Measurements from ENCODE around the gene ENTR1. TPM values are rescaled to one million over a fixed set of nuclear protein-coding genes. Genes with fewer than 3 reads are reported as not detected.

ENTR1 gene
- total and polyA plus RNA-seq, 2 experiments from 2014 or later: 25.6 to 30.2 TPM

DNA sequence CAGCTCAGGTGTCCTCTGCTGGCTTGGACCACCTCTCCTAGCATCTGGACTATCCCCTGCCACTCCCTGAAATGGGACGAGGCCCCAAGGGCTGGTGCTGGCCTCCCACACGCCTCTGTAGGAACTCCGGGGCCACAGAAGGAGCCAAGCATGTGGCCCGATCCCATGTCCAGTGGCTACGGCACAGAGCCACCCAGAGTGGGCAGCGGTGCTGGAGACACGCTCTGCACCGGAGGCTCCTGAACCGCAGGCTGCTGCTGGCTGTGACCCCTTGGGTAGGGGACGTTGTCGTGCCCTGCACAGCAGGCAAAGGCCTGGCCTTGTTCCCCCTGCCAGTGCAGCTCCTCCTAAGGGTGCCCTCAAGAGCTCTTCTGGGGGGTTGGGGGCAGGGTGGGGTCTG, 30.5 kb downstream of the ENTR1 start:
- no peak for DNase-seq (ENCODE audit: low read depth in 1 of 2, low spot score in 1 of 2)
- H3K9me3 ChIP-seq (ENCODE audit: low read depth): no peaks in the 10 kb centered on the region
- no peak overlapping the region for H3K4me3 ChIP-seq
- H3K36me3 ChIP-seq: peaks cover 6% of the 10 kb centered on the region
- no peak overlapping the region for H3K27ac ChIP-seq
- TF ChIP-seq, protein P1, sequence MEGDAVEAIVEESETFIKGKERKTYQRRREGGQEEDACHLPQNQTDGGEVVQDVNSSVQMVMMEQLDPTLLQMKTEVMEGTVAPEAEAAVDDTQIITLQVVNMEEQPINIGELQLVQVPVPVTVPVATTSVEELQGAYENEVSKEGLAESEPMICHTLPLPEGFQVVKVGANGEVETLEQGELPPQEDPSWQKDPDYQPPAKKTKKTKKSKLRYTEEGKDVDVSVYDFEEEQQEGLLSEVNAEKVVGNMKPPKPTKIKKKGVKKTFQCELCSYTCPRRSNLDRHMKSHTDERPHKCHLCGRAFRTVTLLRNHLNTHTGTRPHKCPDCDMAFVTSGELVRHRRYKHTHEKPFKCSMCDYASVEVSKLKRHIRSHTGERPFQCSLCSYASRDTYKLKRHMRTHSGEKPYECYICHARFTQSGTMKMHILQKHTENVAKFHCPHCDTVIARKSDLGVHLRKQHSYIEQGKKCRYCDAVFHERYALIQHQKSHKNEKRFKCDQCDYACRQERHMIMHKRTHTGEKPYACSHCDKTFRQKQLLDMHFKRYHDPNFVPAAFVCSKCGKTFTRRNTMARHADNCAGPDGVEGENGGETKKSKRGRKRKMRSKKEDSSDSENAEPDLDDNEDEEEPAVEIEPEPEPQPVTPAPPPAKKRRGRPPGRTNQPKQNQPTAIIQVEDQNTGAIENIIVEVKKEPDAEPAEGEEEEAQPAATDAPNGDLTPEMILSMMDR (IDR thresholded peaks at IDR 0.05; ENCODE audit: low read depth, low read length): no peak
- H3K27me3 ChIP-seq: no peaks in the 10 kb centered on the region
- no peaks in the 10 kb centered on the region for H3K4me1 ChIP-seq (ENCODE audit: low read depth)

DNA sequence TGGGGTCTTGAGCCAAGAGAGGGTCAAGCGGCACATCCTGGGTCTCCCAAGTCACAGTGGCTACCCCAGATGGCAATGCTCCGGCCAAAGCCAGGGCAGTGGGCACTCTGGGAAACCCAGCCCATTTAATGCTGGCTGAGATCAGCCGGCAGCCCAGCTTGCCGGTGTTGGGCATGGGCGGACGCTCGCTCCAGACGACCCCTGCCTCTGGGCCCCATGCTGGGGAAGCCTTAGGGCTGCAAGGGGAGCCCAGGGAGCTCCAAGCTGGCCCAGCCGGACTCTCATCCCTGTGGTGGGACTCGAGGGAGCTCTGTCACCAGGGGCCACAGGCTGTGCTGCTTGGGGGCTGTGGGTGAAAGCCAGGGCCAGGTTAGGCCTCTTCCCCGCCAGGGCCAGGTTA, 31.0 kb downstream of the ENTR1 start:
- TF ChIP-seq, protein P1 (IDR thresholded peaks at IDR 0.05; ENCODE audit: low read depth, low read length): no peak
- H3K27me3 ChIP-seq: no peaks in the 10 kb centered on the region
- H3K9me3 ChIP-seq (ENCODE audit: low read depth): no peaks in the 10 kb centered on the region
- H3K4me3 ChIP-seq: no peak overlapping the region
- no peaks in the 10 kb centered on the region for H3K4me1 ChIP-seq (ENCODE audit: low read depth)
- no peak overlapping the region for H3K27ac ChIP-seq
- DNase-seq (ENCODE audit: low read depth in 1 of 2, low spot score in 1 of 2): no peak
- H3K36me3 ChIP-seq: peaks cover 6% of the 10 kb centered on the region

DNA sequence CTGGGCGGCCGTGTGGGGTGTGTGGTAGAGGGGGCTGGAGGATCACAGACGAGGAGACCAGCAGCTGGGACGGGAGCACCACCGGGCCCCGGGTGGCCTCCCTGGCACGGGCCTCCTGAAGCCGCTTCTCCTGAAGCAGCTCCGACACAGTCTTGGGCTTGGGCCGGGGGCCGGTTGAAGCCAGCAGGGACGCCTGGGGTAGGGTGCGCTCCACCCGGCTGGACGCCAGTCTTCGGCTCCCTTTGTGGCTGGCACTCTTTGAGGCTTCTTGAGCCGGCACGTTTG, 31.5 kb downstream of the ENTR1 start:
- no peak overlapping the region for H3K27ac ChIP-seq
- no peak overlapping the region for H3K4me3 ChIP-seq
- H3K9me3 ChIP-seq (ENCODE audit: low read depth): no peaks in the 10 kb centered on the region
- H3K36me3 ChIP-seq: peaks cover 6% of the 10 kb centered on the region
- TF ChIP-seq, protein P1 (IDR thresholded peaks at IDR 0.05; ENCODE audit: low read depth, low read length): no peak
- DNase-seq (ENCODE audit: low read depth in 1 of 2, low spot score in 1 of 2): no peak
- no peaks in the 10 kb centered on the region for H3K27me3 ChIP-seq
- H3K4me1 ChIP-seq (ENCODE audit: low read depth): no peaks in the 10 kb centered on the region

DNA sequence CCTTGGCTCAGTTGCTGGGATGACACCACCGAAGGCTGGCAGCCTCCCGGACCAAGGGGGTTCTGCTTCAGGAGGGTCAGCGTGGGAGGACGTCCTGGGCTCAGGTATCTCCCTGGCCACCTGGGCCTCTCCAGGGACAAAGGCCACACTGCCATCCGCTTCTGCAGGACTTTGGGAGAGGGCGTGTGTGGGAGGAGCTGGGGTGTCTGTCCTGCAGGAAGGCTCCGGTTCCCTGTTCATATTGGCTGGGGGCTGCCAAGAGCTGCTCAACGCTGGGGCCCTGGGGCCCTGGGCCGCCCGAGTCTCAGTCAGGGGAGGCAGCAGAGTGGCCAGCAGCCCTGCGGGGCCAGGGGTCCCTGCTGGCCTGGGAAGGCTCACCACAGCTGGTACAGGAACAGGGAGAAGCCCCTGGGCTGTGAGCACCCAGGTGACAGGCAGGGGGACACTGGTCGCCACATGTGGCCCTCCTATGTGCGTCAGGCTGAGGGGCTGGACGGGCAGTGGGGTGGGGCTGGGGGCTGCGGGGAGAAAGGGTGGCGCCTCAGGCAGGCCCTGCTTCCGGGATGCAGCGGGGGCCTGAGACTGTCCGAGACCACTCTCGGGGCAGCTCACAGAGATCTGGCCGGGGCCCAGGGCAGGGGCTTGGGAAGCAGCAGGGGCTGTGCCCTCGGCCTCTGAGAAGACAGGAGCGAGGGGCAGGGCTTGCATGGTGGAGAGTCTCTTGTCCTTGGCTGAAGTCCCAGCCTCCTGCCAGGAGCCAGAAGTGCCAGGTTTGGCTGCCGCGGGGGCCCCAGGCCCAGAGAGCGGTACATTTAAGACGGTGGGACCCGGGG, 32.0 kb downstream of the ENTR1 start:
- Histone ChIP-seq H3K27me3 (no peaks in the 10 kb centered on the region), H3K4me3 (no peak overlapping the region), H3K36me3 (peaks cover 6% of the 10 kb centered on the region), H3K9me3 (ENCODE audit: low read depth) (no peaks in the 10 kb centered on the region), H3K4me1 (ENCODE audit: low read depth) (no peaks in the 10 kb centered on the region), H3K27ac (no peak overlapping the region)
- TF ChIP-seq, protein P1 (IDR thresholded peaks at IDR 0.05; ENCODE audit: low read depth, low read length): no peak
- DNase-seq (ENCODE audit: low read depth in 1 of 2, low spot score in 1 of 2): no peak

DNA sequence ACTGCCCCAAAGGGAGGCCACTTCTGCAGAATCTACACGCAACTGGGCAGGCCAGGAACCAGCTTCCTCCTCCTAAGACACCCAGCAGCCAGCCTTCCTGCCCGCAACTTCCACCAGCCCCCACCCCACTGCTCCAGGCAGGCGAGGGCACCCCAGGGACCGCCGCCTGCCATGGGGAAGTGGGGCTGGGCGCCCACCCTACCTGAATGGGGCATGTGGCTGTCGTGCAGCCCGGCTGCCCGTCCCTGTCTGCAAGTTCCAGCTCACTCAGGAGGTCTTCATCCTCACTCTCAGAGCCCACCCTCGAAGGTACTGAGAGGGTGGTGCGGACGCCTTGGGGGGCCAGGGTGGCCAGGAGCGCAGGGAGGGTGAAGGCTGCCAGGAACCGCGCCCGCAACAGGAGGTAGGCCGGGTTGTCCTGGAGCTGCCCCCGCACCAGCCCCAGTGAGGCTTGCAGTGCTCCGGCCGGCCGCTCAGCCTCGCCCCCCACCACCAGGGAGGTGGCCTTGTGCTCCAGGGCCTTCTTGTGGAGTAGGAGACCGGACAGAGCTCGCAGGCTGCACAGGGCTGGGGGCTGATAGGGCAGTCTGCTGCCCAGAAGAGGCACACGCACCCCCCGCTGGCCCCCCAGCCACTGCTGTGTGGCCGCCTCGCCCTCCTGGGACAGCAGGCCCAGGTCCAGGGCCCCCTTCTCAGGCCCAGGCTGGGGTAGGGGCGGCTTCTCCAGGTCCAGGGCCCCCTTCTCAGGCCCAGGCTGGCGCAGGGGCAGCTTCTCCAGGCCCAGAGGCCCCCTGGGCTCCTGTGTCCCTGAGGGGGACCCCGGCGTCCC, 32.9 kb downstream of the ENTR1 start:
- Histone ChIP-seq H3K9me3 (ENCODE audit: low read depth) (no peaks in the 10 kb centered on the region), H3K27ac (no peak overlapping the region), H3K36me3 (peaks cover 6% of the 10 kb centered on the region), H3K4me3 (no peak overlapping the region), H3K27me3 (no peaks in the 10 kb centered on the region), H3K4me1 (ENCODE audit: low read depth) (no peaks in the 10 kb centered on the region)
- DNase-seq (ENCODE audit: low read depth in 1 of 2, low spot score in 1 of 2): no peak
- TF ChIP-seq, protein P1 (IDR thresholded peaks at IDR 0.05; ENCODE audit: low read depth, low read length): no peak

Data from cardiac muscle cell (in vitro differentiated cells and primary cell).